ENCODE measurements around the gene ASIC2.

GRCh38 chr17:33225509-33225908, 67.6 kb downstream of the ASIC2 start:
- TF ChIP-seq CTCF (IDR thresholded peaks at IDR 0.05; ENCODE audit: extremely low read depth in 1 of 2, insufficient read depth in 1 of 2, low read depth in 1 of 2, low read length in 2 of 2) (no peak), POLR2AphosphoS5 (IDR thresholded peaks at IDR 0.05; ENCODE audit: insufficient read depth, low read depth, low read length) (no peak), POLR2A (IDR thresholded peaks at IDR 0.05; ENCODE audit: low read depth, low read length) (no peak), MAX (IDR thresholded peaks at IDR 0.05; ENCODE audit: insufficient read depth, insufficient read length) (no peak), JUN (IDR thresholded peaks at IDR 0.05; ENCODE audit: borderline replicate concordance, insufficient read depth, insufficient read length, low read depth) (no peak), EZH2 (IDR thresholded peaks at IDR 0.05; ENCODE audit: borderline replicate concordance, low read depth, low read length, severe bottlenecking) (no peak), MYC (IDR thresholded peaks at IDR 0.05; ENCODE audit: low read depth, low read length) (no peak)

Measured in endothelial cell of umbilical vein (primary cell).